K562 (cell line): ENCODE measurements around the gene SLC25A34. TPM values are rescaled to one million over a fixed set of nuclear protein-coding genes. Genes with fewer than 3 reads are reported as not detected.
A peak's percentile ranks its signal among the peaks of the same experiment; 100 is the strongest.

ENCODE experiments used
- ATAC-seq: fragments of 200-7000 bp; cut with Tn5 transposase; 3 replicates; pipeline ENCODE4 v1.9.1; 2020; ENCODE audit warnings: moderate library complexity
- Bru-seq: library from RNA; stranded (reverse); fragments of 400-500 nt; gene quantifications from one replicate; lab custom pipeline; 2021; lab: Mats Ljungman, UMichigan
- BruChase-seq, 2 experiments: library from RNA; stranded (reverse); fragments of 400-500 nt; gene quantifications; one replicate each; lab custom pipeline; 2021; lab: Mats Ljungman, UMichigan
- BruUV-seq: library from RNA; stranded (reverse); fragments of 400-500 nt; replicated peaks from 2 replicates; lab custom pipeline; 2021; lab: Mats Ljungman, UMichigan
- CTCF ChIA-PET: fragments of 300-600 bp; formaldehyde crosslinking; extraction: SDS; loops from one replicate; lab custom pipeline; 2021; ENCODE audit warnings: low intra/inter-chr PET ratio; lab: Yijun Ruan, JAX
- POLR2A ChIA-PET: fragments of 300-600, 350-650 bp; sonication (Branson Sonifier 250); formaldehyde crosslinking; extraction: SDS; loops from one replicate; lab custom pipeline; 2021; ENCODE audit warnings: antibody characterized with exemption, inconsistent platforms; lab: Yijun Ruan, JAX
- DNase-seq, 4 experiments: peaks; one replicate each; pipeline versions ENCODE4 v3.0.0 to v3.0.0-alpha.2; 2011 to 2018; ENCODE audit warnings: low spot score in 3 of 4, mixed read lengths in 3 of 4; ENCODE audit errors: extremely low read depth in 1 of 4
- FAIRE-seq: peaks from 2 replicates; lab custom pipeline; 2011; peaks lifted over from hg19 to GRCh38; lab: Jason Lieb, UNC
- H2AFZ ChIP-seq: 2 replicates; pipeline ENCODE4 v1.6.0; 2011; ENCODE audit warnings: low read depth, low read length, control low read depth, inconsistent platforms
- H3K27ac ChIP-seq: fragments of 200-600 bp; 3 replicates; pipeline ENCODE4 v1.8.0; 2011; ENCODE audit warnings: low read depth, mild to moderate bottlenecking, control low read depth, inconsistent platforms, low read length, moderate library complexity, mixed read lengths; ENCODE audit errors: extremely low read depth
- H3K27me3 ChIP-seq, 2 experiments: fragments of 300-600 bp in 1 of 2; 2 replicates in 1 of 2; 3 replicates in 1 of 2; pipeline versions ENCODE4 v1.6.0 to v1.8.0; 2011; ENCODE audit warnings: inconsistent platforms in 2 of 2, low read length in 2 of 2, mild to moderate bottlenecking in 1 of 2, mixed read lengths in 1 of 2, moderate library complexity in 1 of 2; ENCODE audit not compliant: control insufficient read depth in 2 of 2, insufficient read depth in 2 of 2
- H3K36me3 ChIP-seq: fragments of 300-600 bp; 3 replicates; pipeline ENCODE4 v1.8.0; 2011; ENCODE audit warnings: mild to moderate bottlenecking, low read length, inconsistent platforms; ENCODE audit not compliant: control insufficient read depth, insufficient read depth
- H3K4me1 ChIP-seq, 2 experiments: fragments of 200-600 bp in 1 of 2; replicated peaks in 1 of 2; 2 replicates in 1 of 2; 3 replicates in 1 of 2; pipeline versions ENCODE4 v1.5.1 to v1.8.0; 2011; ENCODE audit warnings: inconsistent platforms in 2 of 2, low read length in 2 of 2, mild to moderate bottlenecking in 1 of 2, mixed read lengths in 1 of 2, moderate library complexity in 1 of 2; ENCODE audit not compliant: control insufficient read depth in 2 of 2, insufficient read depth in 2 of 2
- H3K4me2 ChIP-seq: 2 replicates; pipeline ENCODE4 v1.6.1; 2011; ENCODE audit warnings: low read length, control low read depth, inconsistent platforms, mixed read lengths; ENCODE audit not compliant: insufficient read depth
- H3K4me3 ChIP-seq: fragments of 200-600 bp; sonication (generic), shearing (Covaris generic); 2 replicates; pipeline ENCODE4 v1.5.1; 2016; ENCODE audit warnings: control low read depth, inconsistent platforms
- H3K79me2 ChIP-seq: fragments of 200-600 bp; 3 replicates; pipeline ENCODE4 v1.8.0; 2011; ENCODE audit warnings: low read length, inconsistent platforms; ENCODE audit not compliant: control insufficient read depth, insufficient read depth
- H3K9ac ChIP-seq, 2 experiments: 2 replicates each; pipeline versions ENCODE4 v1.6.0 to v1.6.1; 2011; ENCODE audit warnings: low read depth in 2 of 2, low read length in 2 of 2, control low read depth in 1 of 2, inconsistent platforms in 1 of 2, mild to moderate bottlenecking in 1 of 2, mixed read lengths in 1 of 2; ENCODE audit not compliant: insufficient read depth in 1 of 2
- H3K9me1 ChIP-seq: one replicate; pipeline ENCODE4 v1.6.0; 2011; ENCODE audit warnings: inconsistent platforms, mild to moderate bottlenecking, low read length, moderate library complexity; ENCODE audit not compliant: control insufficient read depth, insufficient read depth
- H3K9me3 ChIP-seq: replicated peaks from 2 replicates; pipeline ENCODE4 v1.5.1; 2011; ENCODE audit warnings: low read depth, low read length, inconsistent platforms; ENCODE audit not compliant: control insufficient read depth, insufficient read depth
- H4K20me1 ChIP-seq: replicated peaks from 2 replicates; pipeline ENCODE4 v1.6.1; 2011; ENCODE audit warnings: low read length, inconsistent platforms, mixed read lengths; ENCODE audit not compliant: control insufficient read depth, insufficient read depth
- CBX1 ChIP-seq: sonication (generic); IDR thresholded peaks from 2 replicates; pipeline ENCODE4 v1.6.1; 2016; ENCODE audit warnings: antibody characterized with exemption, low read depth, mild to moderate bottlenecking
- MTA3 ChIP-seq: fragments of 450-650 bp; formaldehyde crosslinking; IDR thresholded peaks from 2 replicates; pipeline ENCODE4 v1.6.1; 2017; ENCODE audit warnings: mild to moderate bottlenecking, borderline replicate concordance
- PML ChIP-seq: IDR thresholded peaks from 2 replicates; pipeline ENCODE4 v1.6.1; 2012; ENCODE audit warnings: low read length, inconsistent platforms
- PPARD ChIP-seq: fragments of 250-450 bp; sonication (Bioruptor Pico); IDR thresholded peaks from 2 replicates; pipeline ENCODE4 v1.8.0; 2022; ENCODE audit warnings: inconsistent platforms, mild to moderate bottlenecking, moderate library complexity
- SMAD2 ChIP-seq: fragments of 150-350 bp; IDR thresholded peaks from 2 replicates; pipeline ENCODE4 v1.6.1; 2014; ENCODE audit warnings: low read depth, mild to moderate bottlenecking, low read length
- TFAP4 ChIP-seq: sonication (generic); formaldehyde crosslinking; IDR thresholded peaks from 2 replicates; pipeline ENCODE4 v1.8.0; 2022; ENCODE audit warnings: missing genetic modification reagents, mild to moderate bottlenecking, moderate library complexity, borderline replicate concordance
- ZBTB26 ChIP-seq: fragments of 450-650 bp; formaldehyde crosslinking; IDR thresholded peaks from 2 replicates; pipeline ENCODE4 v1.4.0; 2022; ENCODE audit warnings: missing genetic modification characterization
- ZBTB33 ChIP-seq: sonication (generic); formaldehyde crosslinking; IDR thresholded peaks from 2 replicates; pipeline ENCODE4 v1.8.1; 2023; ENCODE audit warnings: mild to moderate bottlenecking, missing genetic modification reagents
- ZC3H8 ChIP-seq: fragments of 450-650 bp; IDR thresholded peaks from 2 replicates; pipeline ENCODE4 v1.6.1; 2017
- WGBS: fragments of 100-300 bp; shearing (Covaris generic); methylation state at CpG from one replicate; pipeline ENCODE4 v1.1.6; 2016; ENCODE audit warnings: low coverage, mixed read lengths; ENCODE audit not compliant: insufficient coverage; ENCODE audit errors: missing lambda C conversion rate; 5-methylcytosine and 5-hydroxymethylcytosine counted together
- in situ Hi-C: fragments of 300-500 bp; cut with MboI; formaldehyde crosslinking; loops from 4 replicates; pipeline ENCODE4 v1.15.0; 2018; ENCODE audit warnings: inconsistent platforms, mixed read lengths
- intact Hi-C: fragments of 100-400 bp; cut with micrococcal nuclease; formaldehyde crosslinking; loops from 2 replicates; pipeline ENCODE4 v1.14.2; 2022
- long read RNA-seq, 3 experiments: library from polyadenylated mRNA in 2 of 3; library from RNA in 1 of 3; unstranded in 2 of 3; stranded (forward) in 1 of 3; transcript quantifications; one replicate each; pipeline ENCODE4 v2.0.0, GENCODE V29; 2019 to 2022
- polyA minus RNA-seq, 3 experiments: library from RNA; depleted of rRNA, polyadenylated mRNA; stranded (reverse); fragments of >200 nt; gene quantifications; 2 replicates each; pipeline ENCODE4 v1.2.3, GENCODE V29; 2011
- polyA plus RNA-seq, 8 experiments: library from polyadenylated mRNA; depleted of rRNA in 4 of 8; stranded (reverse) in 5 of 8; unstranded in 3 of 8; fragments of >200 nt; fragmentation: Nextera tagmentation in 2 of 8; fragmentation: Illumina TruSeq in 1 of 8; extraction: Ambion mirVana in 2 of 8; extraction: Trizol in 1 of 8; gene quantifications; 2 replicates each; pipeline versions ENCODE4 v1.2.1 to v1.2.3, GENCODE V29; 2011 to 2014; ENCODE audit warnings: inconsistent platforms in 1 of 8, missing spikeins in 1 of 8
- total RNA-seq, 7 experiments: library from RNA; depleted of rRNA in 6 of 7; stranded (reverse); fragments of >200 nt in 6 of 7; fragmentation: Illumina TruSeq in 2 of 7; extraction: Trizol in 2 of 7; gene quantifications; 2 replicates each; pipeline versions ENCODE4 v1.2.1 to v1.2.3, GENCODE V29; 2011 to 2021; ENCODE audit warnings: low replicate concordance in 1 of 7

Gene SLC25A34
- total RNA-seq (2011; cell fraction: chromatin; rRNA removed; ENCODE audit: low replicate concordance): 0.86 and 1.9 TPM in 2 replicates
- total RNA-seq (2011; cell fraction: nucleolus; rRNA removed): 1.1 and 1.8 TPM in 2 replicates
- 1.1 and 1.6 TPM in 2 replicates for total RNA-seq (2011; cell fraction: nucleoplasm; rRNA removed)
- 0.41 and 0.78 TPM in 2 replicates for total RNA-seq (2014; rRNA removed)
- total RNA-seq (2014; rRNA removed; fragmentation: Illumina TruSeq; extraction: Trizol): 0.06 and 0.11 TPM in 2 replicates
- 0.26 and 0.43 TPM in 2 replicates for total RNA-seq (2015; rRNA removed; fragmentation: Illumina TruSeq; extraction: Trizol)
- 0.13 and 0.16 TPM in 2 replicates for total RNA-seq (2021)
- polyA plus RNA-seq (2011; rRNA removed): 0.24 and 0.31 TPM in 2 replicates
- 0.18 and 0.34 TPM in 2 replicates for polyA plus RNA-seq (2011; cell fraction: cytosol; rRNA removed)
- 0.94 and 1.9 TPM in 2 replicates for polyA plus RNA-seq (2011; cell fraction: nucleus; rRNA removed)
- 0.25 and 0.55 TPM in 2 replicates for polyA plus RNA-seq (2012)
- polyA plus RNA-seq (2014; fragmentation: Illumina TruSeq; extraction: Trizol): 0.16 and 0.21 TPM in 2 replicates
- polyA plus RNA-seq (2014; fragmentation: Nextera tagmentation; extraction: Ambion mirVana): under 1 TPM; 0.01 to 0.03 TPM
- polyA plus RNA-seq (2014; rRNA removed): 0.22 and 0.57 TPM in 2 replicates
- 0.12 and 0.35 TPM in 2 replicates for polyA minus RNA-seq (2011; rRNA and poly(A)+ RNA removed)
- not detected in 2 replicates for polyA minus RNA-seq (2011; cell fraction: cytosol; rRNA and poly(A)+ RNA removed)
- polyA minus RNA-seq (2011; cell fraction: nucleus; rRNA and poly(A)+ RNA removed): 0.40 and 0.78 TPM in 2 replicates
- percentile 23 among the genes with signal in this experiment for Bru-seq, nascent RNA
- BruChase-seq, experiment 1, labeled RNA remaining after a 2-hour chase: percentile 38 among the genes with signal in this experiment
- BruChase-seq, experiment 2, labeled RNA remaining after a 6-hour chase: percentile 30 among the genes with signal in this experiment
- long read RNA-seq, experiment 1: 0 reads
- long read RNA-seq, experiment 2: 0 reads
- long read RNA-seq, experiment 3: 0 reads

GRCh38 chr1:15736038-15736891, at the start of gene SLC25A34:
TSS of gene SLC25A34 (plus strand) at chr1:15736258. CDS start at chr1:15736486, 228 bp downstream.
- H3K9me1 ChIP-seq: no peaks in the 10 kb centered on the region
- POLR2A ChIA-PET: interaction anchor here (0.5 to 1.1 kb wide), 3 partner anchors 97 to 328 kb away, joined by 3 to 4 read pairs (median 3); no protein-coding TSS in a partner anchor
- no peak for DNase-seq
- H2AFZ ChIP-seq: no peak within 1 kb of the TSS
- H3K9me3 ChIP-seq: no peaks in the 10 kb centered on the region
- H3K27me3 ChIP-seq: no peaks in the 10 kb centered on the region
- peaks cover 0 to 66% of the 10 kb centered on the region in 2 experiments; a peak in 2 of 5 replicates for H3K4me1 ChIP-seq
- WGBS: 77% methylated on average over 31 of the region's 35 CpGs
- in situ Hi-C loops: no loop called here
- H3K27ac ChIP-seq: no peak within 1 kb of the TSS
- H3K9ac ChIP-seq: peak within 1 kb of the TSS in 1 of 2 experiments; percentile 78; a peak in 2 of 4 replicates
- no peak within 1 kb of the TSS for H3K4me3 ChIP-seq
- CTCF ChIA-PET: no interaction called here
- H3K4me2 ChIP-seq: no peak within 1 kb of the TSS
- H3K36me3 ChIP-seq: peaks cover 36% of the 10 kb centered on the region; the same call in 2 of the 3 replicates
- no peak for FAIRE-seq
- ATAC-seq: no peak
- intact Hi-C loops: no loop called here
- no peaks in the 10 kb centered on the region; the same call in 1 of the 2 replicates for H4K20me1 ChIP-seq
- H3K79me2 ChIP-seq: no peaks in the 10 kb centered on the region
- BruUV-seq: no TSS peak
- TF ChIP-seq ZBTB26 (CRISPR knock-in tag) (no peak), SMAD2 (no peak), MTA3 (no peak), PML (no peak), ZC3H8 (no peak), TFAP4 (CRISPR knock-in tag) (peak; percentile 48; the same call in 1 of the 2 replicates), CBX1 (no peak), PPARD (CRISPR knock-in tag) (no peak), ZBTB33 (CRISPR knock-in tag) (peak; percentile 66; the same call in 1 of the 2 replicates)
